Bronchial epithelial cell (primary cell): Measurements from ENCODE around the gene NECAB3. TPM values are rescaled to one million over a fixed set of nuclear protein-coding genes. Genes with fewer than 3 reads are reported as not detected.

Experiments
- DNase-seq: peaks from one replicate; pipeline ENCODE4 v3.0.0-alpha.2; 2010; ENCODE audit warnings: low read depth
- FAIRE-seq: peaks from 2 replicates; lab custom pipeline; 2011; peaks lifted over from hg19 to GRCh38; lab: Jason Lieb, UNC
- H3K27me3 ChIP-seq: 2 replicates; pipeline ENCODE4 v1.5.1; 2011; ENCODE audit warnings: low read length; ENCODE audit not compliant: control insufficient read depth, insufficient read depth
- H3K36me3 ChIP-seq: 2 replicates; pipeline ENCODE4 v1.5.1; 2011; ENCODE audit warnings: low read length; ENCODE audit not compliant: control insufficient read depth, insufficient read depth
- H3K4me3 ChIP-seq: 2 replicates; pipeline ENCODE4 v1.5.1; 2011; ENCODE audit warnings: mild to moderate bottlenecking, low read depth, low read length, control low read depth
- total RNA-seq: library from RNA; depleted of rRNA; stranded (reverse); fragments of >200 nt; gene quantifications from 2 replicates; pipeline ENCODE4 v1.2.1, GENCODE V29; 2014
- TF ChIP-seq, protein P1 (sequence below): IDR thresholded peaks from 2 replicates; pipeline ENCODE4 v1.5.1; 2011; ENCODE audit warnings: mild to moderate bottlenecking, moderate library complexity, low read length, control low read depth, inconsistent platforms; ENCODE audit not compliant: insufficient read depth, severe bottlenecking

The NECAB3 gene
- total RNA-seq, 1 donor from 2014 or later, result 8.7 TPM

DNA sequence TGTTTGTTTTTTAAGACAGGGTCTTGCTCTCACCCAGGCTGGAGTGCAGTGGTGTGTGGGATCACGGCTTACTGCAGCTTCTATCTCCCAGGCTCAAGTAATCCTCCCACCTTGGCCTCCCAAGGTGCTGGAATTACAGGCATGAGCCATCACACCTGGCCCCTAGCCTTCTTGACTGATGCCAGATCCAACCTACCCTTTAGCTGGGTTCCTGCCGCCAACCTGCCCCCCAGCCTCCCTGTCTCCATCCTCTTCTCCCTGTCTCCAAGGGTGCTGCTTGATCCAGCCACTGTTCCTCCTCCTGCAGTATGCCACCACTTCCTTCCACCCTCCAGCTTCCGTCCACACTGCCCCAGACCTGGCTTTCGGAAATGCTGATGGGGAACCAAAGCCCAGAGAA is 15.3 kb downstream of the NECAB3 start:
- H3K27me3 ChIP-seq, result peaks cover 1% of the 10 kb centered on the region
- TF ChIP-seq, protein P1, sequence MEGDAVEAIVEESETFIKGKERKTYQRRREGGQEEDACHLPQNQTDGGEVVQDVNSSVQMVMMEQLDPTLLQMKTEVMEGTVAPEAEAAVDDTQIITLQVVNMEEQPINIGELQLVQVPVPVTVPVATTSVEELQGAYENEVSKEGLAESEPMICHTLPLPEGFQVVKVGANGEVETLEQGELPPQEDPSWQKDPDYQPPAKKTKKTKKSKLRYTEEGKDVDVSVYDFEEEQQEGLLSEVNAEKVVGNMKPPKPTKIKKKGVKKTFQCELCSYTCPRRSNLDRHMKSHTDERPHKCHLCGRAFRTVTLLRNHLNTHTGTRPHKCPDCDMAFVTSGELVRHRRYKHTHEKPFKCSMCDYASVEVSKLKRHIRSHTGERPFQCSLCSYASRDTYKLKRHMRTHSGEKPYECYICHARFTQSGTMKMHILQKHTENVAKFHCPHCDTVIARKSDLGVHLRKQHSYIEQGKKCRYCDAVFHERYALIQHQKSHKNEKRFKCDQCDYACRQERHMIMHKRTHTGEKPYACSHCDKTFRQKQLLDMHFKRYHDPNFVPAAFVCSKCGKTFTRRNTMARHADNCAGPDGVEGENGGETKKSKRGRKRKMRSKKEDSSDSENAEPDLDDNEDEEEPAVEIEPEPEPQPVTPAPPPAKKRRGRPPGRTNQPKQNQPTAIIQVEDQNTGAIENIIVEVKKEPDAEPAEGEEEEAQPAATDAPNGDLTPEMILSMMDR, result no peak
- no peaks in the 10 kb centered on the region for H3K36me3 ChIP-seq
- no peak for DNase-seq
- no peak overlapping the region for H3K4me3 ChIP-seq
- FAIRE-seq, result no peak

DNA sequence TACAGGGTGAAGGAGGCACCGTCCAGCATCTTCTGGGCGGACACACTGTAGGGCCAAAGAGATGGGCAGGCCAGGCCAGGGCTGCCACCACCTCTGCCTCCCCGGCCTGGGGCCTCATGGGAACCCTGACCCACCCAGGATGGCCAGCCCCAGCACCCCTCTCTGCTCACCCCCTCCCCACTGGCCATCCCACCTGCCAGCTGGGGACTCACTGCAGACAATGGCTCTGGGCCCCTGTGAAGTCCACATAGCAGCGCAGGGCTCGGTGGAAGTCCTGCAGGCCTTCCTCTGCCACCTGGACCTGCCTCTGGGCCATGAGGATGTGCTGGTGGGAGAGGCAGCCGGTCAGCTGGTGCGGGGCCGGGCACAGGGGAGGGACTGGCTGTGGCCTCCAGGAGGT is 15.7 kb downstream of the NECAB3 start:
- Histone ChIP-seq H3K27me3 (peaks cover 1% of the 10 kb centered on the region), H3K36me3 (no peaks in the 10 kb centered on the region), H3K4me3 (no peak overlapping the region)
- TF ChIP-seq, protein P1, result no peak
- FAIRE-seq (no peak), DNase-seq (no peak)

DNA sequence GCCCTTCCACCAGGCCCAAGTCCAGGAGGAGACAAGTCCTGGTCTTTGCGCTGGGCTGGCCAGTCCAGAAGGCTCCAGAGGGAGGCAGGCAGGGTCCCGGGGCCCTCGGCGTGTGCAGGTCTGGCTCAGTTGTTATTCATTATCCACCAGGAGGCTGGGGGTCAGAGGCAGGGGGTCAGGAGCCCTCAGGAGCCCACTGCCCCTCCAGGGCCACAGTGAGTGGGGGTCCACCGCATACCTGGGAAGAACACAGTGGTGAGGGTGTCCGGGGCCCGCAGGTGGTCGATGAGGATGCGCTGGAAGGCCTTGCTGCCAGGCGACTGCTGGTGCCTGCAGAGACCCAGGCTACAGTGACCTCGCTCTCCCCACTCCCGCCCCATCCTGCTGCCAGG is 16.5 kb downstream of the NECAB3 start:
- DNase-seq, result no peak
- TF ChIP-seq, protein P1, result no peak
- Histone ChIP-seq H3K4me3 (no peak overlapping the region), H3K27me3 (peaks cover 1% of the 10 kb centered on the region), H3K36me3 (no peaks in the 10 kb centered on the region)
- no peak for FAIRE-seq

DNA sequence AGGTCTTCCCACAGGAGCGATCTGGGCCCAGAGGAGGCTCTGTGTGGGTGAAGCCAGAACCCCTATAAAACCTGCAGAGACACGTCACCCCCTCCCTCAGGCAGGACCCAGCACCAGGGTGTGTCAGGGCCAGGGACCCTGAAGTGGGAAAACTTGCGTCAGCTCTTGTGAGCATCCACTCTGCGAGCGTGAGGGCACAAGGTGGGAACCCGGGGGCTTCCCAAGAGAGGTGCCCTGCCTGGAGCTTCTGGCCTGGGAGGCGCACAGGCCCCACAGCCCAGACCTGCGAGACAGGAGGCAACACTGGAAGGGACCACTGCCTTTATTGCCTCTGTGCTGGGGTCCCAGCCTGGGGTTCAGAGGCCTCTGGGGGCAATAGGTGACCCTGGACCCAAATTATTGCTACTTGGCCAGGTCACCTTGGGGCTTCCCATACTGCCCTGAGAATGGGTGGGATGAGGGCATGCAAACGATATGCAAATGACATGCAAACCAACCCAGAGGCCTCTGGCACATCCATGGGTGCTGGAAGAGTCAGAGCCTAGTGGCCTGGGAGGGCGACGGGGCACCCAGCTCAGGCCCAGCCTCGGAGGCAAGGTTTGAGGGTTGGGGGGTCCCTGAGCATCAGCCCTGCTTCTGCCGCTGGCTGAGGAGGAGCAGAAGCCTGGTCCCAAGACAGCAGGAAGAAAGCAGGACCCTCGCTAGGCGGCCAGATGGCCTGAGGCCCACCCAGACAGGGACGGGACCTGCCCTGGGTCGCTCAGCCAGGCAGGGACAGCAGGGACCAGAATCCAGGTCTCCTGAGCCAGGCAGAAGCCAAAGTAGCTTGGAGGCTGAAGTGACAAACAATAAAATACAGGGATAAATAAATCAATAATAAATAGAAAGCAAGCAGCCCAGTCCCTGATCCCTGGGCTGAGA is 17.2 kb downstream of the NECAB3 start:
- Histone ChIP-seq H3K4me3 (no peak overlapping the region), H3K36me3 (no peaks in the 10 kb centered on the region), H3K27me3 (peaks cover 1% of the 10 kb centered on the region)
- FAIRE-seq, result no peak
- no peak for DNase-seq
- TF ChIP-seq, protein P1, result no peak

DNA sequence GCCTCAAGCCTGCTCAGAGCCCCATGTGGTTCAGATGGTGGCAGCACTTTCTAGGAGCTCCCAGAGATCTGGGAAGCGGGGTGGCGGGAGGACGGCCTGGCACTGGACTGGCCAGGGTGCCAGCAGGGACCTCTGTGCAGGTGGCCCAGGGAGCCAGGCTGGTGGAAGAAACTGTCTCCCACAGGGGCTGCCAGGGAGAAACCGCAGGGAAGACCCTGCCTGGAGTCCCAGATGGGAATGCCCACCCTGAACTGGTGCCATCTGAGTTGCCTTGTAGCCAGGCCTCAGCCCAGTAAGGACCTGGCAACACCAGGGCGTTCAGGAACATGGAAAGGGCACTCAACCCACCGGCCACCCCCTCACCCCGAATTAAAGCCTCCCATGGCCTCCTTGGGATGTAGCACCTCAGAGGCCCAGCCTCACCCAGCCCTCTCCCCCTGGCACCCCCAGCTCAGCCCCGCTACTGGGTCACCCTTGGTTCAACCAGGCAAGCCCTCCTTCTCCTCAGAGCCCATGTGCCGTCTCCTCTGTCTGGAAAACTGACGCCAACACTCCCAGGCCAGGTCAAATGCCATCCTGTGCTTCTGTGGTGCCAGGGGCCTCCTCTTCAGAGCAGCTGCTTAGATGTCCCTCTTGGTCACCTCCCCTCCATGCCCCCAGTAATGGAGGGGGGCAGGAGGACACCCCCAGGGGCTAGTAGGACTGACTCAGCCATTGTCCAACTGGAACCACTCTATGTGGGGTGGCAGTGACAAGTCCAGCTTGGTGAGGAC is 18.0 kb downstream of the NECAB3 start:
- Histone ChIP-seq H3K4me3 (no peak overlapping the region), H3K36me3 (no peaks in the 10 kb centered on the region), H3K27me3 (peaks cover 1% of the 10 kb centered on the region)
- TF ChIP-seq, protein P1, result no peak
- DNase-seq, result no peak
- no peak for FAIRE-seq
